Right ventricle myocardium inferior (tissue), 1 donor: ENCODE measurements around the gene VPS13C. TPM values are rescaled to one million over a fixed set of nuclear protein-coding genes. Genes with fewer than 3 reads are reported as not detected.
A peak's percentile ranks its signal among the peaks of the same experiment; 100 is the strongest.

Experiments used
- ATAC-seq: fragments of 200-7000 bp; cut with Tn5 transposase; one replicate; pipeline ENCODE4 v1.9.1; 2020; ENCODE audit warnings: mild to moderate bottlenecking, moderate library complexity
- DNase-seq: peaks from one replicate; pipeline ENCODE4 v3.0.0; 2021; ENCODE audit errors: missing footprints
- intact Hi-C: fragments of 100-400 bp; cut with DNase I; formaldehyde crosslinking; loops from one replicate; pipeline ENCODE4 v1.11.0; 2022
- total RNA-seq: library from RNA; stranded (reverse); fragmentation: NEBNext Ultra II Directional; extraction: Animal tissue kit (Norgen Biotek cat#: 25700); gene quantifications from one replicate; pipeline ENCODE4 v1.2.1, GENCODE V29; 2021
- donor health status: DM: no; HTN: yes; CAD: no; lungs with severe emphysema.

VPS13C gene
- total RNA-seq, 1 donor from 2014 or later: 34.5 TPM

DNA sequence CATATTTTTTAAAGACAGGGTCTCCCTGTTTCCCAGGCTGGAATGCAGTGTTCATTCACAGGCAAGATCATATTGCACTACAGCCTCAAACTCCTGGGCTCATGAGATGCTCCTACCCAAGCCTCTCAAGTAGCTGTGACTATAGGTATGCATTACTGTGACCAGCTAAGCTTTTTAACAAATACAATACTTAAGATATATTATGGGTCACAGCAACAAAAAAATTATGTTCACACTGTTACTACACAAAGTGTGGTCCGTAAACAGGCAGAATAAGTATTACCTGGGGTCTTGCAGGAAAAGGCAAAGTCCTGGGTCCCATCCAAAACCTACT, 152.5 kb downstream of the VPS13C start:
- ATAC-seq (no peak), DNase-seq (no peak)
- intact Hi-C loops: no loop called here

GRCh38 chr15:61906961-61907752, 153.1 kb downstream of the VPS13C start:
- no peak for ATAC-seq
- no peak for DNase-seq
- intact Hi-C loops: no loop called here

DNA sequence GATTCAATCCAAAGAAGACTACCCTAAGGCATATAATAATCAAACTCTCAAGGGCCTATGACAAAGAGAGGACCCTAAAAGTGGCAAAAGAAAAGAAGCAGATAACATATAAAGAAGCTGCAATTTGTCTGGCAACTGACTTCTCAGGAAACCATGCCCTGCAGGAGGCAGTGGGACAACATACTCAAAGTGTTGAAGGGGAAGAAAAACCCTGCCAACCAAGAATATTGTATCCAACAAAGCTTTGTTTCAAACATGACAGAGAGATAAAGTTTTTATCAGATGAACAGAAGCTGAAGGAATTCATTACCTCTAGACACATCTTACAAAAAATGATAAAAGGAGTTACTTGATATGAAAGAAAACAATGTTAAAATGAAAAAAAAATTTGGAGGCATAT, 167.1 kb downstream of the VPS13C start:
- no peak for DNase-seq
- intact Hi-C loops: no loop called here

GRCh38 chr15:61892140-61892539, 168.1 kb downstream of the VPS13C start:
- DNase-seq (no peak), ATAC-seq (no peak)
- intact Hi-C loops: no loop called here

More for the DNA sequence above, 167.1 kb downstream of the VPS13C start:
- no peak for ATAC-seq

DNA sequence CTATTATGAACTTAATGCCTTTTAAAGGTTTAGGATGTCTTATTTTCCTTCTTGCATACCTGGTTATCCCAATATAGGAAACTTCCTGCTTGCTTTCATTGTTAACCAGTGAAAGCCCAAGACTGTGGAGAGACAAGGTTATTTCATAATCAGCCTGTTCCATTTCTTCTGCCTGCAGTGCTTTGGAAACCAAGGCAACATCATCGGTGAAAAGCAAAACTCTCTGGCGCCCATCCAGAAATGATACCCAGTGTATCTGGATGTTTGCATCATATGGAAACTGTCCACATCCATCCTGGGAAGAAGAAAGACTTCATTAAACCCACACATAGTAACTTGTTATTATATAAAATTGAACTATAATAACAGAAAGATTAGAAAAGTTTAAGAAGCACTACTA, 170.1 kb downstream of the VPS13C start:
- DNase-seq (no peak), ATAC-seq (no peak)
- intact Hi-C loops: no loop called here

DNA sequence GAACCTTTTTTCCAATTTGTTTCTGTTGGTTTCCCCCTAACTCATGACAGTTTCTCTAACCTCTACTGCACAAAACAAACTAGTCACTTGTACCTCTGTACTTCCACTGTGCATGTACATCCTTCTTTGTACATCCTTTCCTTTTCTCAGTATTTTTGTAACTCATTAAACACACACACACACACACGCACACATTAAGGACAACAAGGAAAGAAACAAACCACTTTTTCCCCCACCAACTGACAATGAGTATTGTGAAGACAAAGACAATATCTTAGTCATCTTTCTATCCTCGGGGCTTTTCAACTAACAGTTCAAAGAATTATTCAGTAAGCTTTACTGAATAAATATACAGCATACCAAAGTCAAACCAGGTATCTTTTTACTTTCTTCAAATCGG, 170.5 kb downstream of the VPS13C start:
- ATAC-seq (no peak), DNase-seq (no peak)
- intact Hi-C loops: no loop called here

GRCh38 chr15:61888074-61888780, 172.0 kb downstream of the VPS13C start:
- intact Hi-C loops: no loop called here
- DNase-seq (no peak), ATAC-seq (no peak)

- no peak for DNase-seq
- intact Hi-C loops: no loop called here
- ATAC-seq: no peak
Observed at GRCh38 chr15:61880084-61880483, 180.2 kb downstream of the VPS13C start.

- ATAC-seq (no peak), DNase-seq (no peak)
- intact Hi-C loops: no loop called here
Observed at GRCh38 chr15:61879219-61879618, 181.0 kb downstream of the VPS13C start.

- ATAC-seq (no peak), DNase-seq (no peak)
- intact Hi-C loops: loop anchor here (5.0 kb wide), 1 partner anchor 200 kb away; no protein-coding TSS in a partner anchor
Observed at GRCh38 chr15:61871926-61872522, 188.2 kb downstream of the VPS13C start.

DNA sequence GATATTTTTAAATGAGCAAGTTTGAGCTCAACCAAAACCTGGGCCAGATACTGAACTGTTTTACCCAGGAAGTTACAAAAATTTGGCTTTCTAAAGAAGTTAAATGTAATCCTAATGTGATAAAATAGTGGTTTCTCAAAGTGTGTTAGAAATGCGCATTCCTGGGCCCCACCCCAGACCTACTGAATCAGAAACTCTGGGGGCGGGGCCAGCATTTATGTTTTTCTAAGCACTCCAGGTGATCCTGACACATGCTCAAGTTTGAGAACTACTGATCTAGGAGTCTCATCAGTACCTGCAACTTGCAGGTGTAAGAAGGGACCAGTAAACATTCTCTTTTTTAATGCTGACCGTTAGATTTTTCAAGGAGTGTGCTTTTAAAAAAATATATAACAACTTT, 190.6 kb downstream of the VPS13C start:
- ATAC-seq (no peak), DNase-seq (no peak)
- intact Hi-C loops: loop anchor here (5.0 kb wide), 1 partner anchor 203 kb away; no protein-coding TSS in a partner anchor

GRCh38 chr15:61861962-61862361, 198.3 kb downstream of the VPS13C start:
- intact Hi-C loops: no loop called here
- ATAC-seq (no peak), DNase-seq (no peak)

- DNase-seq: no peak
- ATAC-seq: peak; percentile 59
- intact Hi-C loops: no loop called here
Observed at GRCh38 chr15:61857169-61857829, 202.9 kb downstream of the VPS13C start.

GRCh38 chr15:61856295-61856694, 204.0 kb downstream of the VPS13C start:
- no peak for ATAC-seq
- intact Hi-C loops: no loop called here
- no peak for DNase-seq

DNA sequence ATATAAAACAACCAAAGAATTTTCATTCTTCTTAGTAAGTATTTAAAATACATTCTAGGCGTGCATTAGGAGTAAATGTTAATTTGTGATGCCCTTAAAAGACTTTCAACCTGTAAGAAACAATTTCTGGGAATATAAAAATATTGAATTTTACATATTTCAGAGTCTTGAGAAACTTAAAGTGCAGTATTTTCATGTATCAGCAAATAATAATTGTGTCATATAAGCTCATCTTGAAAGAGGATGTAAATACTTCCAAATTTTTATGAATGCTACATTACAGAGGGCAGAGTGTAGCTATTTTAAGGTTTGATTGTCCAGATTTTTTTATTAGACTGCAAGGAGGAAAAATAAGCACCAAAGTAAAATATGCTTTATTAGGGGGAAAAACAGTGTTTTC, 207.1 kb downstream of the VPS13C start:
- ATAC-seq (no peak), DNase-seq (no peak)
- intact Hi-C loops: no loop called here

DNA sequence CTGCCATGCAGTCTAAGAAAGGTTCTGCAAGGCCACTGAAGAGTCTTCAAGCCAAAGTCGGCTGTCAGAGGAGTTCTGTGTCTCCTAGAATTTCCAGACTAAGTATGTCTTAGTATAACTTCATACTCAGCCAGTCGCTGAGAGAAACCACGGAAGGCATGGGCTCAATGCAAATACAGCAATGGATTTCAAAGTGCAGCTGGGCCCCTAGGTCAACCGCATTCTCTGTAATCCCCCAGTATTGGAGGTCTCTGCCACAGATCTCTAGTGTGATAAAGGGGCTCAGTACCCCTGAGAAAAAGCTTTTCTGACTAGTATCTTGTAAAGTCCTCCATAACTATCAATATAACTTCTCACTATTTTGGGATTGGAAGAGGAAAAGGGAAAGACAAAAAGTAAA, 208.3 kb downstream of the VPS13C start:
- no peak for ATAC-seq
- intact Hi-C loops: no loop called here
- DNase-seq: no peak

DNA sequence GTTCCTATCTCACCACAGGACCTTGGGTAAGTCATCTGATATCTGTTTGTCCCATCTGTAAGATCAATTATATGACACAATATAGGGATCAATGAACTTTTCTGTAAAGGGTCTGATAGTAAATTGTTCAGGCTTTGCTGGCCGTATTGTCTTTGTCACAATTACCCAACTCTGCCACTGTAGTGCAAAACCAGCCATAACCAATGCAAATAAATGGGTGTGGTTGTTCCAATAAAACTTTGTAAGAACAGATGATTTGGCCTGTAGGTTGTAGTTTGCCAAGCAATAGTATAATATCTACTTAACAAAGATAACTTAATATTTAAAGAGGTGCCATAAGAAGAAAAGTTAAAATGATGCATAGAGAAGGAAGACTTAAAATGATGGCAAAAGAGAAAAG, 210.8 kb downstream of the VPS13C start:
- ATAC-seq (no peak), DNase-seq (no peak)
- intact Hi-C loops: no loop called here

DNA sequence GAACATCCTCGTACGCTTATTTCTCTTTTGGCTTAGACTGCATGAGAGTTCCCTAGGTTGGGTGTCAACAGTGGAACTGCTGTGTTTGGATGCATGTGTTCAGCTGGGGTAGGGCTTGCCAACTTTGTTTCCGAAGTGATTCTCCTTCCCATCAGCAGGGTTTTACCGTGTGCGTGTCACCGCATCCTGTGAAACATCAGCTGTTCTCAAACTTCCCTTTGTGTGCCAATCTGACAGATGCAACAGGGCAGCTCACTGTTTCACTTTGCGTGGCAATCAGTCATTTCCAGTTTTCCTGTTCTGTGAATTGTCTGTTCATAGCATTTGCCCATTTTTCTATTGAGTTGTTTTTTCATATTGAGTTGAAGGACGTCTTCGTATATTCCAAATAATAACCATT, 218.8 kb downstream of the VPS13C start:
- DNase-seq: no peak
- intact Hi-C loops: no loop called here
- no peak for ATAC-seq

GRCh38 chr15:61840090-61840489, 220.2 kb downstream of the VPS13C start:
- DNase-seq: no peak
- intact Hi-C loops: no loop called here
- no peak for ATAC-seq
